Uterus (tissue), 2 donors: Measurements from ENCODE around the gene MLEC.

Experiments used
- CTCF ChIP-seq, 4 experiments: fragments of 200-600 bp in 2 of 4; fragments of 450-650 bp in 2 of 4; sonication (generic) in 2 of 4; IDR thresholded peaks; one replicate each; pipeline ENCODE4 v1.5.1; 2016 to 2019; ENCODE audit warnings: antibody characterized with exemption in 4 of 4, mild to moderate bottlenecking in 2 of 4, moderate library complexity in 1 of 4
- POLR2A ChIP-seq, 2 donors: fragments of 450-650 bp; IDR thresholded peaks; one replicate each; pipeline ENCODE4 v1.6.1; 2016; ENCODE audit warnings: antibody characterized with exemption in 2 of 2, mild to moderate bottlenecking in 1 of 2, moderate library complexity in 1 of 2

GRCh38 chr12:120639771-120640721 lies 46.9 kb upstream of the MLEC start, which contains the start of gene CABP1:
- TF ChIP-seq CTCF (IDR thresholded peaks at IDR 0.05), result peak in 2 of 4 experiments; percentile 11 to 33
- no peak for TF ChIP-seq POLR2A (IDR thresholded peaks at IDR 0.05)
